ENCODE results near the gene FHOD1.

DNA sequence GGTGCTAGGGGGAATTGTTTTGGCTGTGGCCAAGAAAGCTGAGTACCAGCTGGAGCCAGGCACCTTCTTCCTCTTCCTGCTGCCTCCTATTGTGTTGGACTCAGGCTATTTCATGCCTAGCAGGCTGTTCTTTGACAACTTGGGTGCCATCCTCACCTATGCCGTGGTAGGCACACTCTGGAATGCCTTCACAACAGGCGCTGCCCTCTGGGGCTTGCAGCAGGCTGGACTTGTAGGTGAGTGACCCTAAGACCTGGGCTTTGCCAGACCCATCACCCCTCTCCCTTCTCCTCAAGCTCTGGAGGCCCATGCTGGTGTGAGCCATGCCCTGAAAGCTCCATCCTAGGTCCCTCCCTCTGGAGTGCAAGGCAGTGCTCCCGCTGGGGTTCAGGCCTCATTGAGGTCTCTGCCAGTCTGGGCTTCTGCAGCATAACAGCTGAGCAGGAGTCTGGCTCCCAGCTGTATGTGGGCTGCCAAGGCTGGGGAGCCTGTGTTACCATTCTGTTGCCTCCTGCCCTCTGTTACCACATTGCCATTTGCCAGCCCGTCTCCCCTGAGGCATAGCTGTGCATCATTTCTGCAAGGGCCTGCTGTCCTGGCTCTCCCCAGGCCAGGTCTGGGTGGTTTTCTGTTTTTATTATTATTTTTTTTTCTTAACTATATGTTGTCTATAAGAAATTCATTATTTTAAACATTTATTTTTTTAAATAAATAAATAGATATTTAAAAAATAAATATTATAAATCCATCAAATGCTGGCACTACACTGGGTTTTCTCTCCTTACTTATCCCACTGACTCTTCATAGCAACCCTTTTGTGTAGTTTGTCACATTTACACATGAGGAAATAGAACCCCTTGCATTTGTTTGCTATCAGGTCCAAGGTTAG, 5.6 kb upstream of the FHOD1 start:
- no peak for TF ChIP-seq GATA3 (IDR thresholded peaks at IDR 0.05; ENCODE audit: low read depth, low read length)
- no peak for TF ChIP-seq GATA2 (IDR thresholded peaks at IDR 0.05; ENCODE audit: low read depth, low read length)

All from SH-SY5Y (cell line).